Measurements from ENCODE around the gene CAPN15.

DNA sequence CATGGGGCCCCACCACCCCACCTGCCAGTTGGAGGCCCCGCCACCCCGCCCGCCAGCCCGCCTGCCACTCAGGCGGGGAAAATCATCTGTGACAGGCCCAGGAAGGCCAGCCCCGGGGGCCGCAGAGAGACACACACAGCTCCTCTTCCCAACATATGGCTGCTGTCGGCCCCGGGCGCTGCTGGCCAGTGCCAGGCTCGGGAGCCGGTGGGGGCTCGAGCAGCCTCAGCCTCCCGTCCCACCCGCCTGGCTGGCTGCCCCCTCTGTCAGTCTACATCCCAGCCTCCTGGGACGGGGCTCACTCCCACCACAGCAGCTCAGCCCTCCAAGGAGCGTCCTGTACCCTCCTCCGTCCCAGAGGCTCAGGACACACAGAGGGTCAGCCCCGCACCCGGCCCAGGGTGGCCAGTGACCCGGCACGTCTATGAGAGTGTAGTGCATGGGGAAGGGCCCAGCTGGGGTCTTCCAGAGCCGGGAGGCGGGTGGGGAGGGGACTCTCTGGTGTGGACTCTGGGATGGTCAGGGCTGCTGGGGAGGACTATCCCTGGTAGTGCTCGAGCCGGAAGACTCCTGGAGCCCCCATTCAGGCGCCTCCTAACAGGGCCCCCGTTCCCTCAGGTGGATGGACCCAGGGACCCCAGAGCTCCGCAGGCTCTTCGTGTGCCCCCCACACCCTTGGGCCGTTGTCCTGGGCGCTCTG, 29.1 kb downstream of the CAPN15 start:
- TF ChIP-seq, protein P1, sequence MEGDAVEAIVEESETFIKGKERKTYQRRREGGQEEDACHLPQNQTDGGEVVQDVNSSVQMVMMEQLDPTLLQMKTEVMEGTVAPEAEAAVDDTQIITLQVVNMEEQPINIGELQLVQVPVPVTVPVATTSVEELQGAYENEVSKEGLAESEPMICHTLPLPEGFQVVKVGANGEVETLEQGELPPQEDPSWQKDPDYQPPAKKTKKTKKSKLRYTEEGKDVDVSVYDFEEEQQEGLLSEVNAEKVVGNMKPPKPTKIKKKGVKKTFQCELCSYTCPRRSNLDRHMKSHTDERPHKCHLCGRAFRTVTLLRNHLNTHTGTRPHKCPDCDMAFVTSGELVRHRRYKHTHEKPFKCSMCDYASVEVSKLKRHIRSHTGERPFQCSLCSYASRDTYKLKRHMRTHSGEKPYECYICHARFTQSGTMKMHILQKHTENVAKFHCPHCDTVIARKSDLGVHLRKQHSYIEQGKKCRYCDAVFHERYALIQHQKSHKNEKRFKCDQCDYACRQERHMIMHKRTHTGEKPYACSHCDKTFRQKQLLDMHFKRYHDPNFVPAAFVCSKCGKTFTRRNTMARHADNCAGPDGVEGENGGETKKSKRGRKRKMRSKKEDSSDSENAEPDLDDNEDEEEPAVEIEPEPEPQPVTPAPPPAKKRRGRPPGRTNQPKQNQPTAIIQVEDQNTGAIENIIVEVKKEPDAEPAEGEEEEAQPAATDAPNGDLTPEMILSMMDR (conservative IDR thresholded peaks at IDR 0.05; ENCODE audit: low read length) = no peak
- no peak for TF ChIP-seq EZH2phosphoT487 (IDR thresholded peaks at IDR 0.05; ENCODE audit: borderline replicate concordance)

All from Loucy (cell line).